ENCODE measurements around the gene NHS.
"Not testable (repeated sequence)": the region's sequence is repeated elsewhere in the genome, so short reads cannot be mapped to it uniquely, and the experiment has no call there.

Gene NHS

DNA sequence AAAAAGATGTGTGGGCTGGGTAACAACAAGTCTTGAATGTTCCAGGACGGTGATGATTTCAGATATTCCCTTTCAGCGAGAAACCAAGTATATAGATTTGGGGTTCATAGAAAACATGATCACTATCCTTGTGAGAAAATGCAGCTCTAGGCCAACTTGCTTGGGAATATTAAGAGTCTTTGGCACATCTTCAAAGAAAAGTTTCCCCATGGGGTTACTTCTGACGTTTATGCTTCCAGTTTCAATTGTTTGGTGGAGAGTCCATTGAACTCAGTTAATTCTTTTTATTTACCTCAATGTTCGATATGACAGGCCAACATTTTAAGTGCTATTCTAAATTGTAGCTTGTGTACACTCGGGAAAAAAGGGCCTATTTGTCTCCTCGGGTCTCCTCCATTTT lies 126.7 kb downstream of the NHS start:
- no peak for FAIRE-seq

DNA sequence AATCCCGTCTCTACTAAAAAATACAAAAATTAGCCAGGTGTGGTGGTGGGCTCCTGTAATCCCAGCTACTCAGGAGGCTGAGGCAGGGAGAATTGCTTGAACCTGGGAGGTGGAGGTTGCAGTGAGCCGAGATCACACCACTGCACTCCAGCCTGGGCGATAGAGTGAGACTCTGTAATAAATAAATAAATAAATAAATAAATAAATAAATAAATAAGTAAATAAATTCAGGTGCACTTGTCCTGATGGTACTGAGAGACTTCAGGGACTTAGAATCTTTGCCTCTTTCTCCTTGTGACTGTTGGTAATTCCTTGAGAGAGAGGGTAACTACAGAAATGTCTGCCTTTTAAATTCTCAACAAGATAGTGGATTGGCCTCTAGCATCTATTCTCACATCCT lies 131.4 kb downstream of the NHS start:
- FAIRE-seq: not testable (repeated sequence)

DNA sequence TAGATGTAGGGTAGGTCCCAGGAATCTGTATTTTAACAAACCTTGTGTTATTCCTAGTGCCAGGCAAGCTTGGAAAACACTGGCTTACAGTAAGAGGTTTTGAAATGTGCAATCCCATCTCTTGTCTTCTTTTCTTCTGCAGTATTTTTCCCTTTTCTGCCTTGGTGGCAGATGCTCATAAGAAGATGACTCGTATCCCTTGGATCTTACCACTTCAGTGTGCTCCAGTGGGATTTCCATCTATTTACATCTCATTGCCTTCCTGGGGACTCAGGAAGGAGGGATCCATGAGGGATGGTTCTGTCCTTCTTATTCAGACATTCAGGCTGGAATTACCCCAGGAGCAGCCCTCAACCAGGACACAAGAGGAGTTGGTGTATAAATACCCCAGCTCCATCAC lies 136.6 kb downstream of the NHS start:
- FAIRE-seq: no peak

DNA sequence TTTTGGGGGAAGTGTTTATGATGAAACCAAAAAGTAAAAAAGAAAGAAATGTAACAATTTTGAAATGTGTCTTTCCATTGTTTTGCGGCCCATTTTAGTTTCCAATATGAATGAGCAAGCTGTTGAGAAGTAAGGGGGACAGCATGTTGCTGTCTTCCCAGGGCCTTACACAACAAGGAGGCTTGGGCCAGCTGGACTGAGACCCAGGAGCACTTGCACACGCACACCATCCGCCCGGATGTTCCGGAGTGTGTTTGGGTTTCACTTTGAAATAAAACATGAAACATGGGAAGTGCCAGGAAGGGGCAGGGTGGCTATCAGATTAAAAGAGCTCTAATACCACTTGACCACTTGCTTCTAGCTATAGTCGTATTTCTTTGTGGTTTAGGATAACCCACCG lies 144.4 kb downstream of the NHS start:
- no peak for FAIRE-seq

DNA sequence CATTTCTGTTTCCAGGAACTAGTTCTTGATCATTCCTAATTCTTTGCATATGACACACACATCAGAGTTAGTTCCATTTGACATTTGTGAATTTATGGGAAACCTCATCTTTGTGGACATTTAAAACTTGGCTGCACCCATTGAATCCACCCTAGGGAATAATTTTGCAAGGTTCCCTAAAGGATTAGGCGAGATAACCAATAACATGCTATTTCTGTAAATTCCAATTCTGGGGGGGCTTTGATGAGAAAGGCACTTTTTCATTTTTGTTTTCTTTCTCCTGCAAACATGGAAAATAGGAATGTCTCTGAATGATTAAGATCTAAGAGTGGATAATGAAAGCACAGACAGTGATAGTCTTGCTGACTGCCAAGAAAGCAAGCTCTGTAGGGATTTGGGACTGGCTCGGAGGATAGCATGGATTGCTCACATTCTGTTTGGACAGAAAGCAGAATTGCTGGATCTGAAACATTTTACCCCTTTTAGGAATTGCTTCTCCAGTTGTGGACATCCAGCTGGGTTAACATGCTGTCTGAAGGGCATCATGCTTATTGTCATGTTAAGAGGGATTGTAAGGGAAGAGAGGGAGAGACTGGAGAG lies 145.1 kb downstream of the NHS start:
- no peak for FAIRE-seq

DNA sequence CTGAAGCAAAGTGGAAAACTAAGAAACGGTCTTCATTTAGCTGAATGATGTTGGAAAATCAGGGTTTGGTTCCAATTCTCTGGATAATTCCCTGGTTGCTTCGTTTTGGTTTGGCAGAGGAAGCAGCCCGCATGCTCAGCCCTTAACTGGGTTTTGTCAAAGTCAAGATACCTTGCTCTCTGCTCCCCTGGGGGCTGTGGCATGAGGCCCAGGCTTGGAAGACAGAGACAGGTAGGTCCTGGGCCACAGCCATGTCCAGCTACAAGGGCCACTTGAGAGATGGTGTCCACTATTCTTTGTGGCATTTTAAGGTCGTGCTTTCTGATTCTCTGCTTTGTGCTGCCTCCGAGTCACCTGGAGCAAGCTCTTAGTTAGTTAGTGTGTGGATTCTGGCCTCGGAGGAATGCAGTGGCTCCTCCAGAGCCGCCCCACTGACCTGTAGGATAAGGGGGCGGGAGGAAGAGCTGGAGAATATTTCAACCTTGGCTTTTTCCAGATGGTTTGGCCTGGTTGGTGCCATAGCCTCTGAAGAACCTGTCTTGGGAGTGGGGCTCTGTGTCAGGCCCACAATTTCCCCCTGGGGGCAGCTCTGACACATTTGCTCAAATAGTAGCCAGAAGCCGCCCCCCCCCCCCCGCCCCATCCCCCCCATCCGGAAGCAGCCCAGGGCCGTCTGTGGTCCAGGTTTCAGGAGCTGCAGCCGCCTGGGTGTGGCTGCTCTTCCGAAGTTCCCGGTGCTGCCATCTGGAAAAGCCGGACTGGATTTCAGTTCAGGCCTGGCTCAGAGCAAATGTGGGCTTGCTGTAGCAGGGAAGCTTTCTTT lies 147.1 kb downstream of the NHS start:
- no peak for FAIRE-seq

DNA sequence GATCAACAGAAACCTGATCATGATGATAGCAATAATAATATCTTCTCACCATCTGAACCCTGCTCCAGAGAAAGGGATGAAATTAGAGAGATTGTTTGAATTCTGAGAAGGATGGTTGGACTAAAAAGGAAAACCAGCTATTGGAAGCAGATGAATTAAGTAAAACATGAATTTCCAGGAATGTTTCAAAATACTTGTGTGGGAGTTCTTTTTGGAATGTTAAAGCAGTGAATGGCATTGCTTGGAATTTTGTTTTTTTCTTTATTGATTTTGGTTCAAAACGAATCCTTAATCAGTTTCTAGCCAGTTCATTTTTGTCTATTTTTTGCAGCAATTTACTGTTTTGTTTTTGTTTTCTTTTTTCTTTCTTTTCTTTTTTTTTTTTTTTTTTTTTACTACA lies 150.3 kb downstream of the NHS start:
- FAIRE-seq: no peak

DNA sequence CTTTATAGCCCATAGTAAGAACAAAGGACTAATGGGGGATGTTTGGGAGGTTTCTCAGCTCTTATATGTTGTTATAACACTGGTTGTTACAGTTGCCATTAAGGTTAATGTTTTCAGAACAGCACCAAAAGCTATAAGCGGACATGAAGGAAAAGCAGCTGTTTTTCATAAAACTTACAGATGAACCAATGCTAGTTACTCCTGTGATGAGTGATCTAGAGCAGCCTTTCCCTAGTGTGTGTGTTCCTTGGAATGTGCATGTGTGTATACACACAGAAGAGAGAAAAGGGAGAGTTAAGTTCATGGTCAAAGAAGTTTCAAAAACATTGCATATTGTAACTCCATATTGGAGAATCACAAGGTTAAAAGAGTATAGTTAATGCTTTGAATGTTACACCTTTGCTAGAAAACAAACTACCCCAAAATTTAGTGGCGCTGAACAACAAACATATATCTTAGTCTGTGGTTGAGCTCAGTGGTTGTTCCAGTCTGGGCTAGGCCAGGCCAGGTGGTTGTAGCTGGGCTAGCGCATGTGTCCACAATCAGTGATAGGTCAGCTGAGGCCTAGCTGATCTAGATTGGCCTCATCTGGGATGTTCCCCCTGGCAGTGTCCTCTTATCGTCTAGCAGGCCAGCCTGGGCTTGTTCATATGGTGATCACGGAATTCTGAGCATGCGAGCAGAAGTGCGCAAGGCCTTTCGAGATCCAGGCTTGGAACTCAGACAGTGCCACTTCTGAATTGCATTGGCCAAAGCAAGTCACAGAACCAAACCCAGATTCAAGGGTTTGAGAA lies 151.0 kb downstream of the NHS start:
- no peak for FAIRE-seq

DNA sequence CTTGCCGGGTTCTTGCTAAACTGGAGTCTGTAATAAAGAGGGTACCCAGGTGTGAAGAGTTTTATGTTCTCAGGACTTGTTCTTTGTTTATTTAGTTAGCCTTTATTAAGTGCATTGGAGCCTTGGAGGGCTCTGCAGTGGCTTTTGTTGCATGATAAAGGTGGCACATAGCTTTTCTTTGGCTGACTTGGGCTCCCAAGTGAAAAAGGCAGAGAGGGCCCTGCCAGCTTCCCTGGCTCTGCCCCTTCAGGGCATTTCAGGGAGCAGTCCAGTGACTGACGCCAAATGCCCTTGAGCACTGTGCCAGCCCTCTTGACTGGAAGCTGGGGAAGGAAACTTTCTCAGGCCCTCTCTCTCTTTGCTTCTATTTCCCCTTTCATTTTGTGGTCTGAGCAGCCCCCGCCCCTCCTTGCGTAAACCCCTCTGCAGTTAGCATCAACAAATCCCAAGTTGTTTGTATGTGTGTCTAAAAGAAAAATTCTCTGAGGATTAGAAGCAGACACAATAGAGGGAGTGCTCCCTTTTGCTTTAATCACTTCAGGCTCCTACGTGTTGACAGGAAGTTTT lies 152.2 kb downstream of the NHS start:
- no peak for FAIRE-seq

DNA sequence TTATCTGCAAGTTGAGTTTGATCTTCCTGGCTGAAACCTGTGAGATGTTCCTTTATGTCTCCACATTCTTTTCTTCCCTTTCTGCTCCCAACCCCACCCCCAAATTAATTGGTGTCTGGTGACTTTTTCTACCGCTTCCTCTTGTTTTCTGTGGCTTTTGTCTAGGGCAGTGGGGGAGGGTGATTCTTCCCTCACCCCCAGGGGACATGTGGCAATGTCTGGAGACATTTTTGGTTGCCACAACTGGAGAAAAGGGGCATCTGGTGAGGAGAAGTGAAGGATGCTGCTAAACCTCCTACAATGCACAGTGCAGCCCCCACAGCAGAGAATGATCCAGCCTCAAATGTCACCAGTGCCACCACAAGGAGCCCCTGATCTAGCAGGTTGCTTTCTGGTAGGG lies 152.9 kb downstream of the NHS start:
- FAIRE-seq: no peak

DNA sequence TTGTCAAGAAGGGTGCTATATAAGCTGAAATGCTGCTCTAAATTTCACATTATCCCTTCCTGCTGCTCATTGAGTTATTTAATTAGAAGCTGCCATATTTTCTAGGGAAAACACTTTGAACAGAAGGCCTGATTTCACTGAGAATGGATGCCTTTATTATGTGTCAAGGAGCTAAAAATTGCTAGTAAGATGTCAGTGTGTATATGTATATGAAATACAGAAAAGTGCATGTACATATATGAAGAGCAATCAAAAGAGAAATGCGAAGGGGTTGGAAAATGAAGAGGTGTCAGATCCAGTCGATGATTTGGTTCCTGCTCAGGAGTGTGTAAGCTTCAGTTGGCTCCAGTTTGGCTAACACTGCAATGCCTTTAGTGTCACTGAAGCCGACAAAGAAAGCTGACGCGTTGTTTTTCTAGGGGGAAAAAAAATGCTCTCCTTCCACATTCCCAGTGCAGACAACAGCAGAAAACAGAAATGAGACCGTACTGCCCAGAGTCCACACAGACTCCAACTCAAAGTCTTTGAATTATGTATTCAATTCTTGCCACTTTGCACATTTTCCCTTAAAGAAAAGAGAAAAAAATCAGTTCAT lies 154.2 kb downstream of the NHS start:
- FAIRE-seq: no peak

DNA sequence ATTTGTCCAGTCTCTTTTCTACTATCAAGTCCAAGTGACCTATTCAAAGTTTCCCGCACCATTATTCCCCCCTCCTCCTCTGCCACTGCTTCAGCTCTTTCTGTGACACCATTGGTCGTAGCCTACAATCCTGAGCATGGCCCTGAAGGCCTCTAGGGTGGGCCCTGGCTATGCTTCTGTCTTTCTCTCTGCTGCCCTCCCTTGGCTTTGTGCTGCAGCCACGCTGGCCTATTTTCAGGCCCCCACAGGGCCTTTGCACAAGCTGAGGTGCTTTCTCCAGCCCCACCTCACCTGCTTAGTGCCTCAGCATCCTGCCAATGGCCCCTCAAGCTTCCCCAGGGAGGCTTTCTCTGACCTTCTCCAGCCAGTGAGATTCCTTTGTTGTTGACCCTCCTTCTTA lies 156.5 kb downstream of the NHS start:
- no peak for FAIRE-seq

DNA sequence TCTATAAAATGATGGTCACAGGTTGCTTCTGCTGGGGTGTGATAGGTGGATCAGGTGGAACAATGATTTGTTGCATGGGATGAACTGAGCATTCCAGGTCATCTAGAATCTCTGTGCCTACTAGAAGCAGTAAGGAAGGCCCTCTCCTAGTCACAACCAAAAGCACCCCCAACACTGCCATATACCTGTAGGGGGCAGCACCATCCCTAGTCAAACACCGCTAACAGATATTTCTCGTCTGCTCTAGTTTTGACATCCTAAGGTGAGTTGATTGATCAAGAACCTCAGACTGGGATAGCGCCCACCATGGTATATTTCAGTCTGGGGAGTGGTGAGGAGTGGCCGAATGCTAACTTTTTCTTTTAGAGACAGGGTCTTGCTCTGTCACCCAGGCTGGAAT lies 160.2 kb downstream of the NHS start:
- FAIRE-seq: no peak

DNA sequence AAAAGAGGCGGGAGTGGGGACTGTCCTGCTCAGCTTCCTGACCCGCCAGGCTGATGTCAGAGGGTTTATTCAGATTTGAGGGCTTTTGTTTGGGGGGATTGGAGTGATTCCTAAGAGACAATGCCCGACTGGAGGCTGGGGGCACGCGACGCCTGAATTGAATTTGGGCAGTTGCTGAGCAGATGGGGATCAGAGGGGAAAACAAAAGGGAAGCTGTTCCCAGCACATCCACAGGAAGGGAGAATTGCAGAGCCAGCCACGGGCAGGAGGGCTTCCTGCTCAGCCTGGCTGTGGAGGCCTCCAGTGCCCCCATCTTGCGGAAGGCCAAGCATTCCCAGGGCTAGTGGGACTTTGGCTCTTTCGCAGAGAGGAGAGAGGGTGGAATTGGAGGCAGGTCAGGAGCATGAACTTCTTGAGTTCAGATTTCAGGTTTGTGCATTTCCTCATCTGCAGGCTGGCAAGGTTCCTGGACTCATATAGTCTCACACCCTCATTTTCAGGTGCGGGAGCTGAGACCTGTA lies 162.8 kb downstream of the NHS start:
- no peak for FAIRE-seq

DNA sequence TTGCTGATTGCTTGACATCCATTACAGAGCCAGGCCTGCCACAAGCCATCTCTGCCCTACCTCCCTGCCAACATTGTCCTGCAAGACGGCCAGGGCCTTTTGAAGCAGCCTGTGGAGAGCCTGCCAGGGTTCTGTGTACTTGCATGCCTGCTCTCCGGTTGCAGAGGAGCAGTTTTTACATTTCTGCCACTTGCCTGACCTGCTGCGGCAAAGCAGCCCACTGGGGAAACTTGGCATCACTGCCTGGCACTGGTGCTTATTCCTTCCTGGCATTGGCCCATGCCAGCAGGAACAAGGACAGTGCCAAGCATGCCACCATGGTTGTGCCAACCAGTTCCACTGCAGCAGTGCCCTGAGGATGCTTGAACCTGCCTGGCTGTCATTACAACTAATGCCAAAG lies 167.1 kb downstream of the NHS start:
- FAIRE-seq: no peak

DNA sequence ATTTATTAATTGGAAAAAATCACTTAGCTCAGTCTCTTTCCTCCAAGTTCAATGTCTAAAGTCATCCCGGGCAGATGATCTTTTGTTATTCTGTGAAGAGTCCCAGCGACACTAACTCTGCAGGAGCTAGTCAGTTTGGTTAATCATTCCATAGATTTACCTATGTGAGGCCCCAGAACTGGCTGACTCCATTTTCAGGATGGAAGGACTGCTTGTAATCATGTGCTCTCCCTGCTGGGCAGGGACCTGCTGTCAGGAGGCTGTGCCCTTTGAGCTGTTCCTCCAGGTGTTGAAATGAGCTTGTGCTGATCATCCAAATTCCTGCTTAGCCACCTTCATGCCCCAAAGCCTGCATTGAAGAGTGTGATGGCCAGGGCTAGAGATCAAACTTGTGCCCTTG lies 169.8 kb downstream of the NHS start:
- FAIRE-seq: no peak

DNA sequence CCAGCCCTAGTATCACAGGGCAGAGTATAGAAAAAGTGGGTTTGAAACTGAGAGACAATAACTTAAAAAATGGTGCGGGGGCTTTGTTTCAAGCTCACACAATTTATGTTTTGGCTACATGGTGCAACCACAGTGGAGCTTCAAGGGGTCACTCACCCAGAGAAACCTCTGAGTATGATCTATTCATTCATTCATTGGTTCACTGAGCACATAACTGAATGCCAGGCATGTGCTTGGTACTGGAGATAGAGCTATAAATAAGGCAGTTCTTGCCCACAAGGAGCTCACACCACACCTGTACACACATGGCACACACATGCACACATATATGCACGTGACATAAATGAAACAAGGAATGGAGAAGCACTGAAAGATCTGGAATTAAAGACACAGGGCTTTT lies 171.4 kb downstream of the NHS start:
- no peak for FAIRE-seq

DNA sequence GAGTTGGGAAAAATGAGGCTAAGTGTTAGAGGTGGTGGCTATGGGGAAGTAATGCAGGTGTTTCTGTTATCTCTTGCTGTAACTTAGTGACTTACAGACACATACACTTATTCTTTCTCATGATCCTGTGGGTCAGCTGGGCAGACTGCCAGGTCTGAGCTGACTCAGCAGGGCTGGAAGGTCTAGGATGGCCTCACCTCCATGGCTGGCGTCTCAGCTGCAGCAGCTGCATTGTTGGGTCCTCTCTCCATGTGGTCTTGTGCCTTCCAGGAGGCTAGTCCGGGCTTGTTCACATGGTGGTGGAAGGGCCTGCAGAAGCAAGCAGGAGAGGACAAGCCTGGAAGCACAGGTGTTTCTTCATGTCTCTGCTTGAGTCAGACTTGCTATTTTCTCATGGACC lies 172.7 kb downstream of the NHS start:
- no peak for FAIRE-seq

DNA sequence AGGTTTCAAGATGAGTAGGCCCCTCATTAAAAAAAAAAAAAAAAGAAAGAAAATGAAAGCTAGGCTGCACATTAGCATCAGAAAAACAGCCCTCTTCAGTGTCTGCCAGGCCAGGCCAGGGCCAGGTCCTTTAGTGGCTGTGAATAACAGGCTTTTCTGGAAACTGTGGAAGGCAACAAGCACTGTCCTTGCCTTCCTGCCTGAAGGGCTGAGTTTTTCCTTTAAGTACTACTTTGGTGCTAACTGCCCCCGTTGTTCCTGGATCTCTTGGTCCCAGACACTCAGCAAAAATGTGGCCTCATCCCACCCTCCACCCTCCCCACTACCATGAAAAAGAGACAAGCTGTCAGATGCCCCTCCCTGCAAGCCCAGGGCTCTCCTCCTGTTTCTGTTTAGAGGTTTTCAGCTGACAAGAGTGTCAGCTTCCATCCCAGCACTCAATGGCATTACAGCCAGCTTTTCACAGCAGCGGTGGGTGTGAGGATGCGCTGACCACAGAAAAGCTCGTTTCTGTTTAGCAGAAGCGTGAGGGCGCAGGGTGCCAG lies 174.2 kb downstream of the NHS start:
- FAIRE-seq: no peak

DNA sequence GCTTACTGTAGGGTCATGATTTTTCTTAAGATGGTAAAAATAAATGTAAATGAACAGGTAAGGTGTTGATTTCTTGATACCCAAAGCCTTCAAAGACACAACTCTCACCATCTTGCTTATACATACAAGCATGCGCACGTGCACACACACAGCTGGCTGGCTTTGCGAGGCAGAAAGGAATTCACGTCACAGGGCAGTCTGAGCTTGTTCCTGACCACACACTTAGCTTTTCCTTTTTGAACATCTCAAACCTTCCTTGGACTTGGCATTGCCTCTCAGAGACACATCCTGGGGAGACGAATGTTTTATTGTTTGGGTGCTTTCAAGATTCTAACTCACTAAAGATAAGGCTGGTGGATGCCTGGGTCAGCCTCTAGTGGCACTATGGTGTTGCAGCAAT lies 175.0 kb downstream of the NHS start:
- FAIRE-seq: no peak

DNA sequence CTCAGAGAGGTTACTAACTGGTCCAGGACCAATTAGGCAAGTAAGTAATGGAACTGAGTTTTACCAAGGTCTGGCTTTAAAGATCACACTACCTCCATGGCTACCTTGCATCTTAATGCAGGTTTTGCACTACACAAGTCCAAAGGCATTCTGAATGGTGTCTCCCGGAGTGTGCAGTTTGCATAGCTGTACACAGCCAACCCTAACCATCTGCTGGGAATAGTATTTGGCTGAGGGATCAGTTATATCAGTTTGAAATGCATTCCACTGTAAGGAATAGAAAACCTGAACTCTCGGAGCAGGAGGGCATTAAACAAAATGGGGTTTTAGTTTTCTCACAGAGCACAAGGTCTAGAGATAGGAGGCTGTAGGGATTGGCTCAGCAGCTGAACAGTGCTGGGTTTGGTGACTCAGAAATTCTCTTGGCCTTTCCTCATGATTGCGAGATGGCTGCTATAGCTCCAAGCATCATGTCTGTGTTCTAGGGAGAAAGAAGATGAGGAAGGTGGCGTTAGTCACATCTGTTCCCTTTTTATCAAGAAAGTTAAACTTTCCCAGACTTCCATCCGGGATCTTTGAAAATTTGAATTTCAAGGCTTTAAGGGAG lies 177.1 kb downstream of the NHS start:
- FAIRE-seq: no peak

DNA sequence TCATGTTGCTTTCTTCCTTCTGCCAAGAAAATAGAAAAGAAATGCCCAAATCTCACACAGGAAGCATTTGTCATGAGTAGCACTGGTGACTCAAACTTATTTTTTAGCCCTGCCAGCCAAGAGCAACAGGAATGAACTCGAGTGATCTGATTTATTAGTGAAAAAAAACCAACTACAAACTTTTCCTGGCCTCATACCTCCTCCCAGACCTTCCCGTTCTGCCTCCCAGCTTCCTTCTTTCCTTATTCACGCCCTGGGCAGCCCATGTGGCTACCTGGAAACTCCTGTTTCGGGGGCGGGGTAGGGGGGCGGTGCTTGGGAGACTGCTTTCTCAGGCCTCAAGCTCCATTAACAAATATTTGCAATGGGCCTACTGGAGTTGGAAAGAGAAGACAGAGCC lies 178.5 kb downstream of the NHS start:
- no peak for FAIRE-seq

Measured in TTC549 (cell line).